Brain microvascular endothelial cell (primary cell): ENCODE measurements around the gene LRP1B.

Source experiments
- DNase-seq: peaks from one replicate; pipeline ENCODE4 v3.0.0-alpha.2; 2020
- H3K27ac ChIP-seq: fragments of 250-450 bp; sonication (Bioruptor Pico); 2 replicates; pipeline ENCODE4 v1.5.1; 2020; ENCODE audit warnings: mild to moderate bottlenecking, moderate library complexity
- H3K27me3 ChIP-seq: fragments of 250-450 bp; sonication (Bioruptor Pico); replicated peaks from 2 replicates; pipeline ENCODE4 v1.5.1; 2020; ENCODE audit warnings: mild to moderate bottlenecking
- H3K36me3 ChIP-seq: fragments of 250-450 bp; sonication (Bioruptor Pico); replicated peaks from 2 replicates; pipeline ENCODE4 v1.5.1; 2020; ENCODE audit warnings: mild to moderate bottlenecking
- H3K4me3 ChIP-seq: 2 replicates; pipeline ENCODE4 v1.5.1; 2011; ENCODE audit warnings: low read depth, mild to moderate bottlenecking, control low read depth, low read length, moderate library complexity
- CTCF ChIP-seq: IDR thresholded peaks from 2 replicates; pipeline ENCODE4 v1.5.1; 2011; ENCODE audit warnings: low read depth, mild to moderate bottlenecking, moderate library complexity, low read length, control low read depth, inconsistent platforms; ENCODE audit errors: missing control alignments
- in situ Hi-C: cut with HindIII; loops from 2 replicates; pipeline ENCODE4 v1.10.0; 2017; ENCODE audit warnings: low sequenced_read_pairs, low pct_ligation_motif_present

The LRP1B gene

DNA sequence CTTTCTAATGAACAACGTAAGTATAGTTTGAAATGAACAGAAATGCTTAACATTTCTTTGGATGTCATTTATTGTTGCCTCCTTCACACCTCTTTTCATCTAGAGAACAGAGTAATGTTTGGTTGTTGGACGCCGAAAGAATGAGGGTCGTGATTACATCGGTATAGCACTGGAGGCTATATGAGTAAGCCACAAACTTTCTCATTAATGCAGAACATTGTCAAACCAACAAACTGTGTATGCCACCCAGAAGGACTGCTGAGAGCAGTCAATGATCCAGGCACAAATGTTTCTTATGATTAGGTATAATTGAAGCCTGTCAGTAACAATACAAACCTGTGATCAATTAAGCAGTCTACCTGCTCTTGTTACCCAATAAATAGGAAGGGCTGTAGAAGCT lies 1855.9 kb downstream of the LRP1B start:
- no peaks in the 10 kb centered on the region for H3K36me3 ChIP-seq
- in situ Hi-C loops = no loop called here
- H3K27me3 ChIP-seq = no peaks in the 10 kb centered on the region
- H3K4me3 ChIP-seq = no peak overlapping the region
- no peak for DNase-seq
- TF ChIP-seq CTCF = no peak
- no peak overlapping the region for H3K27ac ChIP-seq

- in situ Hi-C loops = no loop called here
- no peaks in the 10 kb centered on the region for H3K36me3 ChIP-seq
- H3K27ac ChIP-seq = no peak overlapping the region
- H3K4me3 ChIP-seq = no peak overlapping the region
- DNase-seq = no peak
- H3K27me3 ChIP-seq = no peaks in the 10 kb centered on the region
- TF ChIP-seq CTCF = no peak
Measured at GRCh38 chr2:140273958-140274357, 1856.9 kb downstream of the LRP1B start.

DNA sequence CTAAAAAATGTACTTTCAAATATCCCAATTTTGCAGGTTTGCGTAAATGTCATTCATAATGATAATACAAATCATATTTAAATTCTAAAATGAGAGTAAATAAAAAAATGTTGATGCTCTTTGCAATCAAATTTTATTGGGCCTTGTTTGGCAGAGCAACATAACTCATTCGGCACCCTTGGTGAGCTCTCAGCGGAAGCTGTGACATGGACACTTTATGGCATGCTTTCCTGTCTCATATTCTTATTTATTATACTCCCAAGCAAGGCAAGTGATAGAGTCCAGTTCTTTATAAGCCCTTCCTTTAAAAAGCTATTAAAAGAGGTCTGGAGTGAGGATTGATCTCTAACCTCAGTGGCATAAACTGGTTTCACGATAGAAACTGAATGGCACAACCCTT lies 1857.4 kb downstream of the LRP1B start:
- in situ Hi-C loops = no loop called here
- no peaks in the 10 kb centered on the region for H3K27me3 ChIP-seq
- H3K27ac ChIP-seq = no peak overlapping the region
- H3K4me3 ChIP-seq = no peak overlapping the region
- DNase-seq = no peak
- TF ChIP-seq CTCF = no peak
- H3K36me3 ChIP-seq = no peaks in the 10 kb centered on the region

DNA sequence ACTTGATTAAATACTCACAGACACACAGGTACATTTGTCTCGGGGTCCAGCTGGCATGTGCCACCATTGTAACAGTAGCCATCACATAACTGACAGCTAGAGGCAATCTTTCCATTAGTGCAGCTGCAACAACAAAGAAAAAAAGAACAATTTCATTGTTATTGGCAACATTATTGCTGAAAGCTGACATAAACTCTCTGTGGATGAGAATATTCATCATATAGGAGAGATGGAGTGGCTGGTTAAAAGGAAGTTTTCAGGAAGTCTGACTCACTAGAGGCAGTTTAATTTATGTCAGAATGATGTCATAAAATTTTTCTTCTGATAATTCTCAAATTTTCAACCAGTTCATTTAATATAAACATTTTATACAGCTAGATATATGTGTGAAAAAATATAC lies 1860.6 kb downstream of the LRP1B start:
- Histone ChIP-seq H3K4me3 (no peak overlapping the region), H3K27me3 (no peaks in the 10 kb centered on the region), H3K27ac (no peak overlapping the region), H3K36me3 (no peaks in the 10 kb centered on the region)
- DNase-seq = no peak
- in situ Hi-C loops = no loop called here
- no peak for TF ChIP-seq CTCF

DNA sequence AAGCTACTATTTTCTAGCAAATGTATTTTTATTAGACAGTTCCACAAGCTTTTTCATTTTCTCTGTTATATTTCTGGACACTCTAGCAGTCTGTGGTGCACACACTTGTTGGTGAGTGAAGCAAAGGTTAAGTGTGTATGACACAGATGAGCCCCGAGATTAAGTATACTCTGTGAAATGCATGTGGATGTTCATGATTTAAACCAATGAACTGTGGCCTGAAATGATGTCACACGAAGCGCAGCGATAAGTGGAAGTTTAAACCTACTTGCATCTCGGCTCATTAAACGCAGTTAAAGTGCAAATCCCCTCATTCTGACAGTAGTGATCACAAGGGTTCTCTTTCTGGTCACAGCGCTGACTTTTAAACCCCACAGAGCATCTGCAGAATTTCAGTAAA lies 1861.8 kb downstream of the LRP1B start:
- H3K4me3 ChIP-seq = no peak overlapping the region
- in situ Hi-C loops = no loop called here
- no peaks in the 10 kb centered on the region for H3K27me3 ChIP-seq
- H3K27ac ChIP-seq = no peak overlapping the region
- TF ChIP-seq CTCF = no peak
- no peaks in the 10 kb centered on the region for H3K36me3 ChIP-seq
- DNase-seq = no peak

DNA sequence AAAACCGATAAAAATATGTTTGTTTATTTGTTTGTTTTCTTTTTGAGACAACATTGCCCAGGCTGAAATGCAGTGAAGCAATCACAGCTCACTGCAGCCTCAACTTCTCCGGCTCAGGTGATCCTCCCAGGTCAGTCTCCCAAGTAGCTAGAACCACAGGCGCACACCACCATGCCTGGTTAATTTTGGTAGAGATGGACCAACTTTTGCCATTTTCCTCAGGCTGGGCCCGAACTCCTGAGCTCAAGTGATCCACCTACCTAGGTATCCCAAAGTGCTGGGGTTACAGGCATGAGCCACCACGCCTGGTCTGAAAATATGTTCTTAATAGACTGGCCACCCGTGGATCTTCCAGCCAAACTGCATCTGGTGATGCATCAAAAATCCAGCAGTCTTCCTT lies 1867.9 kb downstream of the LRP1B start:
- no peak for TF ChIP-seq CTCF
- in situ Hi-C loops = no loop called here
- H3K27me3 ChIP-seq = no peaks in the 10 kb centered on the region
- no peak overlapping the region for H3K27ac ChIP-seq
- H3K4me3 ChIP-seq = no peak overlapping the region
- H3K36me3 ChIP-seq = no peaks in the 10 kb centered on the region
- no peak for DNase-seq
